HAP-1 (cell line): ENCODE measurements around the gene GADD45G.

Experiments used
- DNase-seq, 2 experiments: peaks; one replicate each; pipeline ENCODE4 v3.0.0-alpha.2; 2016 to 2020; ENCODE audit warnings: low spot score in 2 of 2
- H3K27me3 ChIP-seq: fragments of 250-450 bp; sonication (Bioruptor Pico); 2 replicates; pipeline ENCODE4 v1.5.1; 2020; ENCODE audit warnings: low read depth, mild to moderate bottlenecking, moderate library complexity
- H3K36me3 ChIP-seq: fragments of 250-450 bp; sonication (Bioruptor Pico); replicated peaks from 2 replicates; pipeline ENCODE4 v1.5.1; 2020; ENCODE audit warnings: mild to moderate bottlenecking
- H3K4me1 ChIP-seq: fragments of 250-450 bp; sonication (Bioruptor Pico); 2 replicates; pipeline ENCODE4 v1.5.1; 2020; ENCODE audit warnings: mild to moderate bottlenecking
- H3K4me3 ChIP-seq: fragments of 250-450 bp; sonication (Bioruptor Pico); 2 replicates; pipeline ENCODE4 v1.5.1; 2020; ENCODE audit warnings: mild to moderate bottlenecking, moderate library complexity
- H3K9me3 ChIP-seq: fragments of 250-450 bp; sonication (Bioruptor Pico); 2 replicates; pipeline ENCODE4 v1.5.1; 2020; ENCODE audit warnings: mild to moderate bottlenecking, moderate library complexity
- in situ Hi-C: fragments of 300-500 bp; cut with MboI; formaldehyde crosslinking; loops from 3 replicates; pipeline ENCODE4 v1.14.3; 2020; ENCODE audit warnings: low sequenced_read_pairs, inconsistent platforms, mixed read lengths

The GADD45G gene

DNA sequence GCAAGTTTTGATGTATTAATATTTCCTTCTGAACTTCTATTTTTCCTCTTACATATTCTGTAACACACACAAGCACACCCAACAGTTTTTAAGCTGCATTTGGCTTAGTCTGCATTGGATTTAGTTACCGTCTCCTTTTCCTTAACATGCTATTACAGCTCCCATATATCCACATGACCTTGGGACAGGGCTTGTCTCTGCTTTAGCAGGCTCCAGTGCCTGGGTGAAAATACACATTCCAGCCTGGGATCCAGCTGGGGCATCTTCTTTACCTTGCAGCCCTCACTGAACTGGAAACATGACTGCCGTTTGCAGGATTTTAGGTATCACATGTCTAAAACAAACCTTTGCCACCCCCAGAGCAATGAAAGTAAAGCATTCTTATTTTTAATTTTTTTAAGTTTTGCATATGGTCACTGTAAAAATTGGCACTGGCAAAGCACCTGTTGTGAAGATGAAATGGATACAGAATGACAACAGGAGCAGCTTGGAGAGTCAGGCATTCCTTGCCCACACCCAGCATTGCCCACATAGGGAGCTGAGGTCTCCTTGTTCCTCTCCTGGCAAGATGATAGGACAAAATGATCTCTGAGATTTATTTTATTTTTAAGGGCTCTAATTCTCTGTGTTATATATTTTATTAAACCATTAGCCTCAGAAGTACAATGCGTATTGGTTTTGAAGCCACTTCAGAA lies 4.0 kb downstream of the GADD45G start:
- peaks cover 7% of the 10 kb centered on the region for H3K36me3 ChIP-seq
- no peak overlapping the region for H3K4me3 ChIP-seq
- H3K27me3 ChIP-seq: no peaks in the 10 kb centered on the region
- no peaks in the 10 kb centered on the region for H3K9me3 ChIP-seq
- no peak for DNase-seq
- peaks cover 21% of the 10 kb centered on the region for H3K4me1 ChIP-seq
- in situ Hi-C loops: loop anchor here (5.0 kb wide), 1 partner anchor 69 kb away; no protein-coding TSS in a partner anchor

DNA sequence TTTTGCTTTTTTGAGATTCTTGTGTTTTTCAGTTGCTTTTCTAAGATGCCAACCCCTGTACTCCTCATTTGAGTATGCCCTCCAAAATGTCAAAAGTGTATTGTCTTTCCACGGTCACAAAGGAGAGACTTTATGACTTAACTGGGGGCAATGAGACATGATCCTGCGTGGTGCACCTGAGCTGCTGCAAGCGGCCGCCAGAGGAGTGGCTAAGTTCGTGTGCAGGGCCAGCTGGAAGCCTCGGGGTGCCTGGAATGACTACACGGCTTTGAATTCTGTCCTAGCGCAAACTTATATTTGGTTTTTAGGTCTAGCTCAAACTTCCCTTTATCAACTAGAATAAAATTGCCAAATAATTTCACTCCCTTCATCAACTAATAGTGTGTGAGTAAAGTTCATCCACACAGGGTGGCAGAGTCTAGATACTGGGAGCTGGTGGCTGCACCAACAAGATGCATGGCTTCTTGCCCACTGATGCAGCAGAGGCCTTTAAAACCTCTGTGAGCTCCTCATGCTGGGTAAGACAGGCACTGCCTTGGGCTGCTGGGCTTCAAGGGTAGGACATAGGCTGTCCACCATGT lies 4.7 kb downstream of the GADD45G start:
- Histone ChIP-seq H3K9me3 (no peaks in the 10 kb centered on the region), H3K4me1 (peaks cover 15% of the 10 kb centered on the region), H3K4me3 (no peak overlapping the region), H3K27me3 (no peaks in the 10 kb centered on the region), H3K36me3 (peaks cover 7% of the 10 kb centered on the region)
- in situ Hi-C loops: loop anchor here (5.0 kb wide), 1 partner anchor 68 kb away; no protein-coding TSS in a partner anchor
- DNase-seq: no peak

DNA sequence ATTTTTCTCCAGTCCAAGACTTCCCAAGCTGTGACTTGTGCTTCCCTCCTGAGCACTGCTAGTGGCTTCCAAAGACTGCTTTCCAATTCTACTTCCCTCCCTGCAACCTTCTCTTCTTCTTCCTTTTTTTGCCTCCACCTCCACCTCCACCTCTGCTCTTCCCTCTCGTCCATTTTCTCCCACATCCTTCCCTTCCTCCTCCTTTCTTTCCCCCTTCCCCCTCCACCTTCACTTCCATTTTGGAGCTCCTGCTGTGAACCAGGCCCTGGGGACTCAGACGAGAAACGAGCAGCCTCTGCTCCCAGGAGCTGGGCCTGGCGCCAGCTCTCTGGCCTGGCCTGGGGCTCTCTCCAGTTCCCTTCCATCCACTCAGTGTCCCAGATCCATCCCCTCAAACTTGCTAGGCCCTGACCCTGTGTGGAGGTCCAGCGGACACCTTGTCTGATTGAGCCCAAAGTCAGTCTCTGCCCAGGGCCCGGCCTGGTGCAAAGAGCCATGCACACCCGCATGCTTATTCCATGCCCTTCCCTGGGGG lies 5.6 kb downstream of the GADD45G start:
- H3K4me3 ChIP-seq: no peak overlapping the region
- in situ Hi-C loops: no loop called here
- H3K9me3 ChIP-seq: no peaks in the 10 kb centered on the region
- peaks cover 14% of the 10 kb centered on the region for H3K4me1 ChIP-seq
- peaks cover 7% of the 10 kb centered on the region for H3K36me3 ChIP-seq
- DNase-seq: no peak
- no peaks in the 10 kb centered on the region for H3K27me3 ChIP-seq

DNA sequence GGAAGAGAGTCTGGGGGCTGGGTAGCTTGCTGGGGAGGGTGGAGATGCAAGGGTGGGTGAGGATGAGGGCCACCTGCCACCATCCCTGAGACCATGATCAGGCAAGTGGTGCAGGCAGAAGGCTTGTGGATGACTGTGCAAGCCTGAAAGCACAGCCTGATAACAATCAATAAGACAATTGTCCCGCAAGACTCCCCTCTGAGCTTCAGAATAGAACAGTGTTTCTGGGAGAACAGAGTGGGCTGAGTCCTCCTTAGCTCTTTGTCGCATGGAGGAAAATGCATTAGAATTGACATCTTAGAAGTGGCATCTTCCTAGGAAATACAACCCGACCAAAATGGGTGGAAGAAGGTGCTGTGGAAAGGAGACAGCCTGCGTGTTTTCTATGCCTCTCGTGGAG lies 6.6 kb downstream of the GADD45G start:
- H3K4me1 ChIP-seq: peaks cover 8% of the 10 kb centered on the region
- H3K4me3 ChIP-seq: no peak overlapping the region
- in situ Hi-C loops: no loop called here
- peaks cover 1% of the 10 kb centered on the region for H3K36me3 ChIP-seq
- H3K9me3 ChIP-seq: no peaks in the 10 kb centered on the region
- H3K27me3 ChIP-seq: no peaks in the 10 kb centered on the region
- DNase-seq: no peak

DNA sequence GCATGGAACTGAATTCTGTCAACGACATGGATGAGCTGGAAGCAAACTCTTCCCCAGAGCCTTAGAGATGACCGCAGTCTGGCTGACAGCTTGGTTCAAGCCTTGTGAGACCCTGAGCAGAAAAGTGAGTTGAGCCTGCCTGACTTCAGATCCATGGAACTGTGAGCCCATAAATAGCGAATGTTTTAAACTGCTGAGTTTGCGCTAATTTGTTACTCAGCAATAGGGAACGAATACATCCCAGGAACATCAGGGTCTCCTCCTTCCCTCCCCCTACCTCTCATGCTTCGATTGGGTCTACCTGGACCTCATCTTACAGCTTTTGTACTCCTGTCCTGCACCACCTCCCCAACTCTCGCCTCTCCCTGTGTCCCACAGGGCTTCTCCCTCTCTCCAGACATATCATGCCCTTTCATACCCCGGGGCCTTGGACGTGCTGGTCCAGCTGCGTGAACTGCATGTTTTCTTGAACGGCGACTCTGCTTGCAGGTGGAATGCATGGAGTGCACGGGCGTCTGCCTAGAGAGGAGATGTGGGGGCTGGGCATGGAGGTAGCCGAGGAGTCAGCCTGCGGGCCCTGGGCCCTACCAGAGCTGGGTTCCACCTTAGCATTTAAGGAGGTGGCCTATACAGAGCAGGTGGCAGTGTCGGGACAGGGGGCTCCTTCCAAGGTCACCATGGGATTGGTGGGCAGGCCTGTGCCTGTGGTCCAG lies 7.9 kb downstream of the GADD45G start:
- in situ Hi-C loops: no loop called here
- Histone ChIP-seq H3K36me3 (no peaks in the 10 kb centered on the region), H3K4me1 (no peaks in the 10 kb centered on the region), H3K27me3 (no peaks in the 10 kb centered on the region), H3K9me3 (no peaks in the 10 kb centered on the region), H3K4me3 (no peak overlapping the region)
- DNase-seq: no peak

DNA sequence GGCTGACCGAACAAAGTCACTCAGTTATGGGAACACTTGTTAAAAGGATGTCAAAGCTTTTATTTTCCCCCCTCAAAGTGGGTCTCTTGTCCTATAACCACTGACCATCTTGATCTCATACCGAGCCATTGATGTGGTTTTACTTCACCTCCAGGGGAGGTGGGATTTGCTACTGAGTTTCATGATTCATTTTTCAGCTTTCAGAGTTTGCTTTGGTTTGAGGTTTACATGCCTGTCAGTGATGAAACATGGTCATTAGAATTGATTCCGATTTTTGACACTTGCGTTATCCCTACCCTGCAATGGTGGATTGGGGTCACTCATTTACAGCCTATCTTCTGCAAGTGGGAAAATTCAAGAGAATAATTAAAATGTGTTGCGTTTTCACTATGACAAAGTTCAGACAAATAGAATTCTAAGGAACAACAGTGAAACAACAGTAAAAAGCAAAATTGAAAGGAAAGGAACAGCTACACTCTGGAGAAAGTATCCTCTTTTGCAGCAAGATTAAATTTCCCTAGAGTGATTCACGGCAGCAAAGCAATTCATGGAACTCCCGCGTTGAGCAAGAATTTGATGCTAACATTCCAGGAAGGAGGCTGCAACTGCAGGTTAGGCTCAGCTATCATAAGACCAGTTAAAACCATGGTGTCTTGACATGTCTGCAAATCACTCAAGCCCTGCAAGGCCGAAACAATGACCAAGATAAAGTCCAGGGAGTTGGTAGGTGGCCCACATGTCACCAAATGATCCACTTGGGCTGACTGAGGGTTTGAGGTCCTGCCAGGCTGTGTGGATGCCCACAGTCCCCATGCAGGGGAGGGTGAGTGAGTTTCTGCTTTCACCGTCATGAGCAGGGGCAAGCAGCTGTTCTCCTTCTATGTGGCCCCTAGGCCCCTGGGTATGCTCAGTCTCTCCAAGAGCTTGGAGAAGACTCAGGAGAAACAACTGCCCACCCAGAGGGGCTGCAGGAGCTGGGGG lies 9.4 kb downstream of the GADD45G start:
- in situ Hi-C loops: no loop called here
- Histone ChIP-seq H3K9me3 (no peaks in the 10 kb centered on the region), H3K36me3 (no peaks in the 10 kb centered on the region), H3K27me3 (no peaks in the 10 kb centered on the region), H3K4me1 (no peaks in the 10 kb centered on the region), H3K4me3 (no peak overlapping the region)
- no peak for DNase-seq

DNA sequence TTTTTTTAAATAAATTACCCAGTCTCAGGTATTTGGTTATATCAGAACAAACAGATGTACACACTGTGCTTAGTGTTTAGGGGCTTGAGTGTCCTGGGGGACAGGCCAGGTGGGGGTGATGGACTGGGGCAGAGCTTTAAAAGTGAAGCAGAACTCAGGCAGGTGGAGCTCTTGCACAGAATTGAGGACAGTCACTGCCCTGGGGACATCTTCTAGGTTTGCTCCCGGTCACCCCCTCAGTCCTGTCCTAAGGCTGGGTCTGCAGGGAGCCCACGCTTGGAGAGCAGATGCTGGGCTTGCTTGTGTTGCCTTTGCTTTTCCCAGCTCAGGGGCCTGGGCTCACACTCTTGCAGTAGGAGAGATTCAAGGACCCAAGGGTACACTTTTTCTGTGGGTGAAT lies 10.8 kb downstream of the GADD45G start:
- H3K4me3 ChIP-seq: no peak overlapping the region
- no peaks in the 10 kb centered on the region for H3K27me3 ChIP-seq
- in situ Hi-C loops: no loop called here
- H3K9me3 ChIP-seq: no peaks in the 10 kb centered on the region
- no peaks in the 10 kb centered on the region for H3K36me3 ChIP-seq
- no peak for DNase-seq
- H3K4me1 ChIP-seq: no peaks in the 10 kb centered on the region

DNA sequence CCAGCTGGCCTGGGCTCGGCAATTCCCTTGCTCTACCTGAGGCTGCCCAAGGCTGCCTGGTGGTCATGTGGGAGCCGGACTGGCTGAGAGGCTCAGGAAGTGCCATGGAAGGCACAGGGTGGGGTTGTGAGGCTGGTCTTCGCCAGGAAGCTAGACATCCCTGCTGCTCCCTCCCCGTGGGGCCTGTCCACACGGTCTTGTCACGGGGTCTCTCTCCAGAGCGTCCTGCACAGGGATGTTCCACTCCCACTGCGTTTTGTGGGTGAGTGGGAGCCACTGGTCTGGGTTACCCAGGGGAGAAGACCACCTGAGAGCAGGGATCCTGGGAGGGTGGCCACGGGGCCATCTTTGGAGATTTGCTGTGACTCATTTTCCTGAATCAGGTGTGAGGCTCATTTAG lies 11.6 kb downstream of the GADD45G start:
- in situ Hi-C loops: no loop called here

DNA sequence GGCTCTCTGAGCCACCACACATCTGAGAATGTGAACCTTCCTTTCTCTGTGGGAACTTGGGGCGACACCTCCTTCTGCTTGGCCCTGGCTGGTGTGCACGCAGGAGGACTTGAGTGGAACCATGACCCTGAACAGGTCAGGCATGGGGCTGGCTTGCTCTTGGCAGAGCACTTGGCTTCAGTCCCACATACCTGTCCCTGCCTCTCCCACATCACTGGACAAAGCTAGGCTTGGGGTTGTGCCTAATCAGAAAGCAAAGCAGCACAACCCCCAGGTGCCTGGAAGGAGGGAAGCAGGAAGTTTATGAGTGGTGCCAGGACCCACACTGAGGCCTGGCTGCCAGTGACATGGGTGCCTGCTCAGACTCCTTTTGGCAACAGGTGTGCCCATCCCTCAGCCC lies 13.2 kb downstream of the GADD45G start:
- no peak overlapping the region for H3K4me3 ChIP-seq
- H3K36me3 ChIP-seq: no peaks in the 10 kb centered on the region
- H3K9me3 ChIP-seq: no peaks in the 10 kb centered on the region
- no peak for DNase-seq
- in situ Hi-C loops: no loop called here
- H3K4me1 ChIP-seq: no peaks in the 10 kb centered on the region
- H3K27me3 ChIP-seq: no peaks in the 10 kb centered on the region

More for the DNA sequence above, 11.6 kb downstream of the GADD45G start:
- Histone ChIP-seq H3K27me3 (no peaks in the 10 kb centered on the region), H3K9me3 (no peaks in the 10 kb centered on the region), H3K36me3 (no peaks in the 10 kb centered on the region), H3K4me3 (no peak overlapping the region), H3K4me1 (no peaks in the 10 kb centered on the region)
- DNase-seq: no peak

DNA sequence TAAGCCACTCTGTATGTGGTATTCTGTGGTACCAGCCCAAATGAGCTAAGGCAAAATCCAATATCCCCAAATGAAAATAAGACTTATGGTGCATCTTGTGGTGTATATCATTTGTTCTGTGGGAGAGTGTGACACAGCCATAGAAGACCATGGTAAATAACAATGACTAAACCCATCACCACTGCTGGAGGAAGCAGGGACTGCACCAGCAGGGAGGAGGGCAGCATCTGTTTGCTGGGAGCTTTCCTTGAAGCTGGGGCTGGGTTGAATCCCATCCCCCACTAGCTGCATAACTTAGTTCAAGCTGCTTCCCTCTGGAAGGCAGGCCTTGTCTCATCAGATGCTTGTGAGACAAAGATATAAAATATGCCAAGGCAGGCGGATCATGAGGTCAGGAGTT lies 14.2 kb downstream of the GADD45G start:
- Histone ChIP-seq H3K4me3 (no peak overlapping the region), H3K36me3 (no peaks in the 10 kb centered on the region), H3K4me1 (no peaks in the 10 kb centered on the region), H3K27me3 (no peaks in the 10 kb centered on the region), H3K9me3 (no peaks in the 10 kb centered on the region)
- in situ Hi-C loops: no loop called here
- DNase-seq: no peak

DNA sequence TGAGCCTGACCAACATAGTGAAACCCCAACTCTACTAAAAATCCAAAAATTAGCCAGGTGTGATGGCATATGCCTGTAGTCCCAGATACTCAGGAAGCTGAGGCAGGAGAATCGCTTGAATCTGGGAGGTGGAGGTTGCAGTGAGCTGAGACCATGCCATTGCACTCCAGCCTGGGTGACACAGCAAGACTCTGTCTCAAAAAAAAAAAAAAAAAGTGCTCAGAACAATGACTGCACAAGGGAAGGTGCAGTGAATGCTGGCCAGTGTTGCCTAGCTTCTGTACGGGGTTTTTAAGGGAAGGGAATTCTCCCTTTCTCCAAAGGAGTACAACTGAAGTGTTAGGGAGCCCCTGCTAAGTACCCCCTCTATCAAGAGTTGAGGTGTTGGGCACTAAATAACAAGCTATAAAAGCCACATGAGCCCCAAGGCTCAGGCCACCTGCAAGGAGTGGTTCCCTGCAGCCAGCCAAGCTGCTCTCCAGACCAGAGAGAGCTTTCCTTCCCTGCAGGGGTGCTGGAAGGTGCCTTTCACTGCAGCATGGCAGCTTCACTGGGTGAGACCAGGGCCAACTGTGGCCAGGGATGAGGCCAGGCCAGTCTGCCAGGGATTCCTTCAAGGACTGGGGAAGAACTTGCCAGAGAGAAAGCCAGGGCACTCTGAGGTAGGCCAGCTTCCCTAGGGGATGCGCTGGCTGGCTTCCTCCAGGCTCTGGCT lies 14.8 kb downstream of the GADD45G start:
- Histone ChIP-seq H3K36me3 (no peaks in the 10 kb centered on the region), H3K4me3 (no peak overlapping the region), H3K9me3 (no peaks in the 10 kb centered on the region), H3K4me1 (no peaks in the 10 kb centered on the region), H3K27me3 (no peaks in the 10 kb centered on the region)
- no peak for DNase-seq
- in situ Hi-C loops: no loop called here

DNA sequence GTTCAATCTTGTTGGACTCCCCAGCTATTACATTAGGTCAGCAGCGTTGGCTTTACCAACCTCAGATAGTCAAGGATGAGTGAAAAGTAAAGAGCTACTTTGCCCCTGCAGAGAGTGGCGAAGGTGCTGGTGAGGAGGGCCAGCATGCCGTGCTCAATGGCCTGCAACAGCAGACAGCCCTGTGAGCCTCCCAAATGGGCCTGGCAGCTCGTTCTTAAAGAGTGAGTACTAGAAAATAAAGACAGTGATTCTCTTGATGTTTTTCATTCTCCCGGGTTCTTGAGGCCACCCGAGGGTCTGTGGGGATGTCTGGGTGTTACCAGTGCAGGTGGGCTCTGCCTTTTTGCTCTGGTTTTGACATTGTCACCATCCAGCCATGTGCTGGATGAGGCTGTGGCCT lies 16.2 kb downstream of the GADD45G start:
- no peaks in the 10 kb centered on the region for H3K4me1 ChIP-seq
- no peak overlapping the region for H3K4me3 ChIP-seq
- H3K27me3 ChIP-seq: no peaks in the 10 kb centered on the region
- no peaks in the 10 kb centered on the region for H3K36me3 ChIP-seq
- in situ Hi-C loops: no loop called here
- no peaks in the 10 kb centered on the region for H3K9me3 ChIP-seq
- no peak for DNase-seq

DNA sequence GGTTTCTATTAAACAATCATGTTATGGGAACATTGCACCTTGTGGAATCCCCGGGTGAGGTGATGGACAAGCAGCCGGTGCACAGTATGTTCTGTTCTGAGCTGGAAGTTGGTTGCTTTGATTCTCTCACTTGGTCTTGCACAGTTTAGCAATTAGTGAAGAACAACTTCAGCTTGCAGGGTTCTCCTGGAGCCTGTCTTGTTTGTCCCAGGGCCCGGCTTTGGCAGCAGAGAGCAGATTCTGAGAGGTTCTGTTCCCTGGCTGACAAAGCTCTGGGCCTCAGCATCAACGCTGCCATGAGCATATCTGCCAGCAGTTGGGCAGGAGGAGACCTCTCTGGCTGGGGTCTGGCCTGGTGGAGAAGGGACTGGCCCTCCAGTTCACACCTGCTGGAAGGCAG lies 16.9 kb downstream of the GADD45G start:
- no peak for DNase-seq
- no peaks in the 10 kb centered on the region for H3K4me1 ChIP-seq
- no peaks in the 10 kb centered on the region for H3K9me3 ChIP-seq
- in situ Hi-C loops: no loop called here
- H3K4me3 ChIP-seq: no peak overlapping the region
- H3K36me3 ChIP-seq: no peaks in the 10 kb centered on the region
- no peaks in the 10 kb centered on the region for H3K27me3 ChIP-seq
